Stimulated activated CD4-positive, alpha-beta T cell treated with anti-CD3 and anti-CD28 coated beads, Interleukin-1b, Interleukin-23, amount 100 ng/mL, for 24 hours (primary cell): ENCODE data around the gene DHRS7C.
"Not testable (repeated sequence)": the region's sequence is repeated elsewhere in the genome, so short reads cannot be mapped to it uniquely, and the experiment has no call there.

Experiments
- DNase-seq, 4 experiments: peaks; one replicate each; pipeline ENCODE4 v3.0.0-alpha.2; 2020; ENCODE audit warnings: low read depth in 4 of 4, low spot score in 1 of 4

Gene DHRS7C

DNA sequence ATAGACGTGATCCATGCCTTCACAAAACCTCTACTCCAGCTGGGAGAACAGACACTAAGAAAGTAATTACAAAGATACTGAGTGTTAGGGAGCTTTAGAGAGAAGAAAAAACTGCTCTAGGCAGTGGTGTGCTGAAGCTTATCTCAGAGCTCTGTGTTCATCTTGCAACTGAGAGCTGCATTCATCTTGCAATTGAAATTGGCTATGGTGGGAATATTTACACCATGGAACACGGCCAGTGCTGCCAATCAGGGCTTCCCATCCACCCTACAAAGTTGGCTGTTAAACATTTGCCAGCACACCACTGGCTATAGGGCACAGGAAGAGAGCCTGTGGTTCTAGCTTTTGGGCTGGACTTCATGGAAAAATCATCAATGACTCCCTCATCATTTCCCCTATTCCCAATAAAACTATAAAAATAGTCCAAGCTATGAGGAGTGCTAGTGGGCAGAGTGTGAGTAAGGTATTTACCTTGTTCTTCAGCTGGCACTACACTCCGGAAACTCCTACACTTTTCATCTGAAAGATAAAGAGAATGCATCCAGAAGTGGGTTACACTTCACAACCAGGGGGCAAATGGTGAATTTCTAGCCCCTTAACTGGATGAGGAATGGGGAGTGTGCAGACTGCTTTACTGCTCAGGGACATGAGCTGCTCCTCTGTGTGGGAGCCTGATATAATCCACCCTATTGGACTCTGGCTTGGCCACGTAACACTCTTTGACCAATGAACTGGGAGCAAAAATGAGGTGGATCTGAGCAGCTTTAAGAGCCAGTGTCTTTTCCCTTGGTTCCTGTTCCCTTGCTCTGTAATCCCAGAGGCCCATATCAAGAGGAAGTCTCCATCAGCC is 18.9 kb upstream of the DHRS7C start:
- no peak for DNase-seq

GRCh38 chr17:9809409-9809808 is 18.0 kb upstream of the DHRS7C start:
- no peak for DNase-seq

DNA sequence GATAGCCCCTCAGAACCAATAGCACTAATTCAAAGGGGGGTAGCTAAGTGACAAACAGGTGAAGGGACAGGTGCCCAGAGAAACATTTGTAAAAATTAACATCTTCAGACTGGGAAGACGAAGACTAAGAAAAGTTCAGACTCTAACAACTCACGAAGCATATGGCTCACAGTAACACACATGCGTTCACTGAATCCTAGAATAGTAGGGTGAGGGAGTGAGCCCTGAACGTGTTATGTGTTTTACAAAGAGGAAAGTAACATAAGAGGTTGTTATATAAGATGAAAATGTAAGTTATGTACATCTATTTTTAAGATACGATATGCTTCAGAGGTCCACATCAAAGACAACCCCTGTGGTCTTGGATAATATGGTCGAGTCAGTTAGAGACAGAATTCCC is 15.3 kb upstream of the DHRS7C start:
- no peak for DNase-seq

DNA sequence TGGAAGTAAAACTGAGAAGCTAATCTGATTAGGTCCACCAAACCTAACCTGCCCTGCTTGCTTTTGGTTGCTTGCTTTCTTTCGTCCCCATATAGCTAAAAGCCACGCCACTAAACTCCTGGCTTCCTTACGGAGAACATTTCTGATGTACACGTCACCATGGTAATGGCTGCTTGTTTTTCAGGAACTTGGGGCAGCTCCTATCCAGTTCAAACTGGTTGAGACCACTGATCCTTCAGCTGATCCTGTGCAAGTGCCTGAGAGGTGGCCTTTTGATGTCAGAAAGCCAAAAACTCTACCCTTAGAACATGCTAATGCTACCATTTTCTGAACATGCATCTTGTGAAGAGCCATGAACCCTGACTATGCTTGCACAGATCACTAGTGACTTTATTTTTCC is 14.4 kb upstream of the DHRS7C start:
- no peak for DNase-seq

DNA sequence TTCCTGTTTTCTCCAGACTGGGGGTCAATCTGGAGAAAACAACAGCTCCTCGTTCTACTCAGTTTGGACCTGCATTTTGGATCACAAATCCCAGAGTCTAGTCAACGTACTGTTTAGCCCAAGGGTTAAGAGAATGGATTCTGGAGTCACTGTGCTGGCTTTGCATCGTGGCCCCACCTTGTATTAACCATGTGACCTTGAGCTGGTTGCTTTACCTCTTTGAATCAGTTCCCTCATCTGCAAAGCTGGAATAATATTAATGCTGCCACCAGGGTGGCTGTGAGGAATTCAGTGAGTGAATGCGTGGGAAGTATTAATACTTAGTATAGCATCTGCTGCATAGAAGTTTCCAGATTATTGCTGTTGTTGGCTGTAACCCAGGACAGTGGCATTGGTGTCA is 11.3 kb upstream of the DHRS7C start:
- DNase-seq, result no peak

DNA sequence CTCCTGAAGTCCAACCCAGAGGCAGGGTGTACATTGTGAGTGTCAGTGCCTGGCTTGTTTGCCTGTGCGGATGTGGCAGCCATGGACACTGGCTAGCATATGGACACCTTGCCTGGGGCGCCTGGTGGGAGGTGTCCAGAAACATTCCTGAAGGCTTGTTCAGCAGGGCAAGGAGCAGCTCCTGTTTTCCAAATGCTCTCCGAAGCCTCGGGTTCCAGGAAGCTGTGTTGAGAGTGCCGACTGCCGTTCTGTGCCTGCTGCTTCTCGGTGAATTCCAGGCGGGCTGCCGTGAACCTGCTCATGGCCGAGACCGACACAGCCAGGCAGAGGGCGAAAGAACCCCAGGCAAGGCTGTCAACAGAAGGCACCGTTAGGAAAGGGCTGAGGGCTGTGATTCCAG is 10.9 kb upstream of the DHRS7C start:
- DNase-seq, result no peak

DNA sequence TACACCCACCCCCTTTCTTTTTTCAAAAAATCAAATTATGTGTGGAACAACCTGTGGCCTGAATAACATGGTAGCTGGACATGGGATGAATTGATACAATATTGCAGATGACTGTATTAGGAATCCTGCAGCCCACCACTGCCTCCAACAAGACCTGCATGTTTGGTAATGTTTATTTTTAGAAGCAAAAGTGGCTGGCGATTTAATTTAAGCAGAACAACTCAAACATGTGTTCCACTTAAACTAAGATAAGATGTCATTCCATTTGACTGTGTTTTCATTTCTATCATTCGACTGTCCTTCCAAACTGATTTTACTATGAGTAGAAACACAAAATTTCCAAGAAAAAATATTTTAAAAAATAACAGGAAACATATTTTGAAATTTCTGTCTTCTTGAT is 10.1 kb upstream of the DHRS7C start:
- no peak for DNase-seq

DNA sequence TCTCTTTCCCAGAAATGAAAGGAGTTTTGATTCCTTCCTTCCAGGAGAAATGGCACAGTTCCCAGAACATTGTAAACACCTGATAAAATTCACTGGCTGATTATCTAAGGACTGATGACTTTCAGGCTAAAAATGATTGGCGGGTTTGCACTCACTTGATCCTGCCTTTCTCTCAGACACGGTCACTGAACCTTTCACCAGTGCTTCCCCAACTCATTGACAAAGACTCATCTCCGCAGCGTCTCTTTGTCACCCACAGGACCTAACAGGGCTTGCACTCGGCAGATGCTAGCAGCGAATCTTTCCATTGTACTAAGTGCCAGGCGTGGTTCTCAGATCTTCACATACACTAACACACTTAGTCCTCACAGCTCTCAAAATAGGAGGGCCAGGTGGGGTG is 7.3 kb upstream of the DHRS7C start:
- DNase-seq, result no peak

- no peak for DNase-seq
Observed at GRCh38 chr17:9798008-9798407, 6.6 kb upstream of the DHRS7C start.

DNA sequence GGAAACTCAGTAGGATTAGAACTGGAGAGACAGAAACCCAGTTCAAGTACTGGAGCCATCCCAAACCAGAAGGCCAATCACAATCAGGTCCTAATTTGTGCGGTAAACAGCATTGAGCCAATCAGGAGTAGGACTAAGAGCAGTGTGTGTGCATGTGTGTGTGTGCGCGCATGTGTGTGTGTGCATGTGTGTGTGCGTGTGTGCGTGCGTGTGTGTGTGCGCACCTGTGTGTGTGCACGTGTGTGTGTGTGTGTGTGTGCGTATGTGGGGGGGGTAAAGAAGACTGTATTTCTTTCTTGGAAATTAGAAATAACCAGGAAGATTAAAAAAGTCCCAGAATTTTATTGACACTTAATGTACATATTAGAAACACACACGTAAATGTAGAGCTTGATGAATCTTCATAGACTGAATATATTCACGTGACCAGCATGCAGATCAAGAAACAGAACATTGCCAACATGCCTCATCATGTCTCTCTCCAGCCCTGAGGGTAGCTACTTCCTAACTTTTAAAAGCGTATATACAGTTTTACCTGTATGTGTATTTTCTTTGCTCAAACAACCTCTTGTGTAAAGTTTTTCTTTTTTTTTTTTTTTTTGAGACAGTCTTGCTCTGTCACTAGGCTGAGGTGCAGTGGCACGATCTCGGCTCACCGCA is 919 bp upstream of the DHRS7C start:
- DNase-seq, result no peak

GRCh38 chr17:9790316-9790715 is 1.1 kb downstream of the DHRS7C start:
- DNase-seq, result no peak

DNA sequence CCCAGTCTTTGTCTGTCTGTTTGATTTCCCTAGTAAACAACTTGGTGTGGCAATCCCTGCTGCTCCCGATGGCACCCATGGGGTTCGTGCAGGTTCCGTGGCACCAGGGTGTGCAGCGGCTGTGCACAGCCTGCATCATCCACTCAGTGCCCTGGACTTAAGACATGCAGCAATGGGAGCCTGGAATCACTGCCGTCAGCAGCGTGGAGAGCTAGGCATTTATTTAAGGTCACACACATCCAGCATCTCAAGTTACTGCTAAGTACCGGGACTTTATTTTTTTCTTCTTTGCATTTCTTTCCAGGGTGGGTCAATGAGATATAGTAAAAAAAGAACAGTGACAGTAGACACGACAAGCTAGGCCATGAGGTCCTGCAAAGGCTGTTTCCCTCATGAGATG is 2.8 kb downstream of the DHRS7C start:
- no peak for DNase-seq

GRCh38 chr17:9784544-9784943 is 6.8 kb downstream of the DHRS7C start:
- no peak for DNase-seq

GRCh38 chr17:9783465-9783864 is 7.9 kb downstream of the DHRS7C start:
- not testable (repeated sequence) for DNase-seq

DNA sequence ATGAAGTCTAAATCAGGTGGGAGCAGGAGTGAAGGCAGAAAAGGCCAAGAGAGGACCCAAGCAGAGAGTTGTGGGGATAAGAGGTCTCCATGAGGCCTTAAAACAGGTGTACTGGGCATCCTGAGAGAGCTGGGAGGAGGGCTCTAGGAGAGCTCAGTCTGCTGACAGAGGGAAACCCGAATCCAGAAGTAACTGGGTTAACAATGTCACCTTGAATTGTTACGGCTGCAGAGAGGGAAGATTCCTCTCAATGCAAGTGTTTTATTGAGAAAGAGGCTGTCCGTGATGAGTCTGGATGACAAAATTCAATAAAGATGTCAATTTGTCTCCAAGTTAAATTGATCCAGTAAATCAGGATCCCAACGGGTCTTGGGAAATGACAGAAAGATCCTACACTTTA is 8.3 kb downstream of the DHRS7C start:
- DNase-seq, result no peak

DNA sequence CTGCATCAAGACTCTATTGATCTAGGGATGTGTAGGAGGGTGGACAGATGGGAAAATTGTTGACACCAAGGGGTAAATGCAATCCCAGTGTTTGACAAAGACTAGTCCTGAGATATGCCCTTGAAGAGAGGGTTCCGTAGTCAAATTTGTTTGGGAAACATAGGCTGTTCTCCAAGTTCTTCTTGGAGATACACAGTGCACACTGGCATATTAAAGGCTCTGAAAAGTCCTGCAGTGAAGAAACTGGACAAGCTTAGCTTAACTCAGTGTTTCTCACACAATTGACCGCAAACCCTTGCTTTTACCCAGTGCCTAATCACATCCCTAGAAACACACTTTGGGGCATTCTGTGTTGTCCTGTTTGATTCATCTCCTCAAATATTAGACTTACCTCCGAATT is 10.8 kb downstream of the DHRS7C start:
- DNase-seq, result no peak

GRCh38 chr17:9776911-9777310 is 14.5 kb downstream of the DHRS7C start:
- DNase-seq, result no peak

DNA sequence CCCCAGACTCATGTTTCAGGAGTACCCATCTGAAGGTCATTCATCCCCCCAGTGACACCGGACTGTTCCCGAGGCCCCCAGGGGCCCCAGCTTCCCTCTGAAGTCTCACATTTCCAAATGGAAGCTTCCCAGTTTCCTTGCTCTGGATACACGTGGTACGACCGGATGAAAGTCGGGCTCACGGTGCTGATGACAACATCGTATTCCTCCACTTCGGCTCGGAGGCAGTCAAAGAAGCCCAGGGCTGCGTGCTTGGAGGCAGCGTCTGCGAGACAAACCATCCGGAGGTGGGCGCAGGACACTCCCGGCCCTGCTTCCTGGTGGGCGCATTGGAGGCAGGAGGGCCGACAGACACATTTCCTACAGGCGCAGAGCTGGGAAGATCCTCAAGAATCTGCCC is 18.7 kb downstream of the DHRS7C start:
- no peak for DNase-seq

DNA sequence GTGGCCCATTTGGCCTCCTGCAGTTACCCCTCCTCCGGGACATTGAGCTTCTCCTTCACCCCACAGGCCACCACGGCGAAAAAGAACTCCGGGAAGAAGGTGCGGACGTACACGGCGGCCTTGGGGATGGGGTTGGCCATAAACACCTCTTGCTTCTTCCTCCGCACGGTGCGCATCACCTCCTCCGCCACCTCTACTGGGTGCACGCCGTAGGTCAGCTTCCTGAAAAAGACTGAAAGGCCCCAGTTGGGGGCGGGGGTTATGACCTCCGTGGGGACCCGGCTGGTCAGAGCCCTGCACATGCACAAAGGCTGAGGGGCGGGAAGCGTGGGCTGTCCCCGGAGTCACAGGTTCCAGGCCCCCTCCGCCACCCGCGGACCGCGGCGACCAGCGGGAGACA is 19.9 kb downstream of the DHRS7C start:
- DNase-seq, result no peak

DNA sequence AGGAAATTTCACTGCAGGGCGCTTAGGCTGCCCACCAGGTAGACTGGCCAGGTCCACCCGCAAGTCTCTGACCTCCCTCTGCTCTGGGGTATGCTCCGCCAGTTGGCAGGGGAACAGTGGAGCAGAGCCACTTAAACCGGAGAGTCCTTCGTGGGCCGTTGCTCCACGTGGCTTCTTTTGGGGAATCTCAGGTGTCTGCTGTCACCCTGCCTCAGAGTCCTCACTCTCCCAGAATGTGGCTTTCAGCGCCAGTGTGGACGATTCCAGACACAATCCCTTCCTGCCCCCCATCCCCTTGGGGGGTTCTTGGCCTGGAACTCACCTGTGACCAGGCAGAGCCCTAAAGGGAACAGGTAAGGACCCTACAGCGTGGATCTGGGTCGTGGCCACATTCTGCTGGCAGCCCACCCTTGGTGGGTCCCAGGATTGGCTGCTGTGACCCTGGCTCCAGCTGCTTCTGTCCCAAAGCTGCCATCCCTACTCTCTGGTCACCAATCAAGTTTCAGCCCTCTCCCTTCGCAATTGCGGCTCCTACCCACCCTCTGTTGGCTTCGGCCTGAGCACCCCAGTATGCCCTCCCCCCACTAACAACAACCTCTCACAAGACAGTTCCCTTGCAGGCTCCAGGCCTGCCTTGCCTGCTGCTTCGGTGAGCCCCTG is 22.2 kb downstream of the DHRS7C start:
- DNase-seq, result no peak

DNA sequence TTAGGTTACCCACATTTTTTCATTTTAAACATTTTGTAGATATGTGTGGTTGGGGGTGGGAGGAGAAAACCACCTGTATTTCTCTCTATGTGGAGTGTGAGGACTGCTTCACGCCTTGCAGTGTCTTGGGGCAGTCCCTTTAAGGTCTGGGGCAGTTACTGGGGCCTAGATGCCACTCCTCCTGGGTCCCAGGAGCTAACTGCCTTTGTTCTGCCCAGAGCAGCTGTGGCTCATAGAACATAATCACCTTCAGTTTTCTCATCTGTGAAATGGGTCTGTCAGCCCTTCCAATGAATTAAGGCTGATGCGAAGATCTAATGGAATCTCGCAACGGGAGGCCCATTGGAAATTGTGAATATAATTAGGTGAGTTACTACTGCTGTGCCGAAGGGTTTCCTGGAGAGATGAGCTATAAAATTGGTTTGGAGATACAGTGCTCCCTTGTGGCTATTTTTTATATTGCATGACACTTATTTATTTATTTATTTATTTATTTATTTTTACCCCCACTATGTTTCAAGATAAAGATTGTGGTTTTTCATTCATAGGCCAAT is 22.9 kb downstream of the DHRS7C start:
- DNase-seq, result no peak

GRCh38 chr17:9767432-9767991 is 23.9 kb downstream of the DHRS7C start:
- no peak for DNase-seq
